ENCODE measurements around the gene DNAAF1.

DNAAF1 gene

GRCh38 chr16:84124257-84125073 lies 20.6 kb upstream of the DNAAF1 start:
- no peak for DNase-seq

GRCh38 chr16:84131117-84131516 lies 14.0 kb upstream of the DNAAF1 start:
- no peak for DNase-seq

- DNase-seq: no peak
Measured at GRCh38 chr16:84132527-84133285, 12.4 kb upstream of the DNAAF1 start.

- DNase-seq: no peak
Measured at GRCh38 chr16:84136331-84137125, 8.6 kb upstream of the DNAAF1 start.

- no peak for DNase-seq
Measured at GRCh38 chr16:84137287-84137686, 7.8 kb upstream of the DNAAF1 start.

- no peak for DNase-seq
Measured at GRCh38 chr16:84137769-84138357, 7.2 kb upstream of the DNAAF1 start.

GRCh38 chr16:84138500-84138823 lies 6.6 kb upstream of the DNAAF1 start:
- no peak for DNase-seq

- no peak for DNase-seq
Measured at GRCh38 chr16:84138824-84139627, 6.1 kb upstream of the DNAAF1 start.

GRCh38 chr16:84139628-84140258 lies 5.4 kb upstream of the DNAAF1 start:
- DNase-seq: no peak

GRCh38 chr16:84141143-84141670 lies 3.9 kb upstream of the DNAAF1 start:
- no peak for DNase-seq

- DNase-seq: no peak
Measured at GRCh38 chr16:84143081-84143480, 2.0 kb upstream of the DNAAF1 start.

GRCh38 chr16:84143784-84144199 lies 1.3 kb upstream of the DNAAF1 start:
- DNase-seq: no peak

GRCh38 chr16:84144209-84144858 lies 774 bp upstream of the DNAAF1 start:
- DNase-seq: no peak

GRCh38 chr16:84150926-84151325 lies 5.8 kb downstream of the DNAAF1 start:
- DNase-seq: no peak

- DNase-seq: no peak
Measured at GRCh38 chr16:84153660-84154214, 8.6 kb downstream of the DNAAF1 start.

- no peak for DNase-seq
Measured at GRCh38 chr16:84155226-84155625, 10.1 kb downstream of the DNAAF1 start.

- DNase-seq: no peak
Measured at GRCh38 chr16:84155771-84156170, 10.7 kb downstream of the DNAAF1 start.

GRCh38 chr16:84156342-84156784 lies 11.3 kb downstream of the DNAAF1 start:
- no peak for DNase-seq

GRCh38 chr16:84159007-84159406 lies 13.9 kb downstream of the DNAAF1 start:
- DNase-seq: no peak

GRCh38 chr16:84159800-84160199 lies 14.7 kb downstream of the DNAAF1 start:
- no peak for DNase-seq

- no peak for DNase-seq
Measured at GRCh38 chr16:84161037-84161436, 15.9 kb downstream of the DNAAF1 start.

Data from NCI-H446 treated with DMSO at 0.1 percent for 48 hours (cell line).